HepG2 (cell line): ENCODE data around the gene SHQ1. TPM values are rescaled to one million over a fixed set of nuclear protein-coding genes. Genes with fewer than 3 reads are reported as not detected.

Experiments
- ATAC-seq: fragments of 200-7000 bp; cut with Tn5 transposase; 3 replicates; pipeline ENCODE4 v1.9.1; 2020; ENCODE audit warnings: mild to moderate bottlenecking, moderate library complexity
- BruUV-seq: library from RNA; stranded (reverse); fragments of 400-500 nt; replicated peaks from 2 replicates; lab custom pipeline; 2021; lab: Mats Ljungman, UMichigan
- CTCF ChIA-PET: fragments of 300-600 bp; formaldehyde crosslinking; extraction: SDS; loops from one replicate; lab custom pipeline; 2021; ENCODE audit warnings: low total read pairs, inconsistent platforms, low intra/inter-chr PET ratio; lab: Yijun Ruan, JAX
- POLR2A ChIA-PET: fragments of 350-600 bp; sonication (Branson Sonifier 250); formaldehyde crosslinking; loops from one replicate; lab custom pipeline; 2020; ENCODE audit warnings: antibody characterized with exemption, inconsistent platforms; lab: Yijun Ruan, JAX
- DNase-seq: peaks from one replicate; pipeline ENCODE4 v3.0.0-alpha.2; 2015; ENCODE audit warnings: low spot score
- FAIRE-seq: peaks from 3 replicates; lab custom pipeline; 2011; peaks lifted over from hg19 to GRCh38; lab: Jason Lieb, UNC
- H2AFZ ChIP-seq: one replicate; pipeline ENCODE4 v1.6.1; 2011; ENCODE audit warnings: low read length, inconsistent platforms
- H3K27ac ChIP-seq: fragments of 300-600 bp; 3 replicates; pipeline ENCODE4 v1.8.0; 2011; ENCODE audit warnings: mixed run types, mild to moderate bottlenecking, mixed read lengths, low read length, inconsistent platforms; ENCODE audit not compliant: insufficient read depth; ENCODE audit errors: extremely low read length
- H3K27me3 ChIP-seq, 2 experiments: fragments of 200-600 bp in 1 of 2; 2 replicates in 1 of 2; 3 replicates in 1 of 2; pipeline versions ENCODE4 v1.6.0 to v1.8.0; 2011; ENCODE audit warnings: low read length in 2 of 2, mild to moderate bottlenecking in 2 of 2, moderate library complexity in 2 of 2, inconsistent platforms in 1 of 2; ENCODE audit not compliant: insufficient read depth in 2 of 2, control insufficient read depth in 1 of 2
- H3K36me3 ChIP-seq, 2 experiments: fragments of 200-600 bp in 1 of 2; replicated peaks in 1 of 2; 2 replicates in 1 of 2; 3 replicates in 1 of 2; pipeline versions ENCODE4 v1.5.1 to v1.8.0; 2011; ENCODE audit warnings: low read length in 2 of 2, inconsistent platforms in 1 of 2; ENCODE audit not compliant: insufficient read depth in 2 of 2, control insufficient read depth in 1 of 2
- H3K4me1 ChIP-seq: 2 replicates; pipeline ENCODE4 v1.5.1; 2012; ENCODE audit warnings: low read length, inconsistent platforms; ENCODE audit not compliant: insufficient read depth
- H3K4me2 ChIP-seq: 2 replicates; pipeline ENCODE4 v1.6.0; 2011; ENCODE audit warnings: low read depth, low read length, inconsistent platforms
- H3K4me3 ChIP-seq, 3 experiments: fragments of 200-600 bp in 1 of 3; sonication (generic), shearing (Covaris generic) in 1 of 3; replicated peaks in 1 of 3; 2 replicates each; pipeline ENCODE4 v1.5.1; 2011 to 2016; ENCODE audit warnings: low read length in 3 of 3, inconsistent platforms in 2 of 3, low read depth in 2 of 3, mild to moderate bottlenecking in 2 of 3, control low read depth in 1 of 3, mixed read lengths in 1 of 3; ENCODE audit not compliant: insufficient read depth in 1 of 3
- H3K79me2 ChIP-seq: one replicate; pipeline ENCODE4 v1.6.1; 2011; ENCODE audit warnings: low read length, inconsistent platforms; ENCODE audit not compliant: insufficient read depth
- H3K9ac ChIP-seq: 2 replicates; pipeline ENCODE4 v1.6.0; 2011; ENCODE audit warnings: mild to moderate bottlenecking, low read depth, low read length, inconsistent platforms; ENCODE audit not compliant: insufficient read depth
- H3K9me3 ChIP-seq: 2 replicates; pipeline ENCODE4 v1.5.1; 2012; ENCODE audit warnings: mild to moderate bottlenecking, low read length
- H4K20me1 ChIP-seq: 2 replicates; pipeline ENCODE4 v1.6.0; 2011; ENCODE audit warnings: inconsistent platforms, mild to moderate bottlenecking, low read length, moderate library complexity; ENCODE audit not compliant: insufficient read depth
- AKNA ChIP-seq: sonication (generic); formaldehyde crosslinking; IDR thresholded peaks from 2 replicates; pipeline ENCODE4 v1.4.0; 2020; ENCODE audit warnings: missing genetic modification reagents, borderline replicate concordance
- GMEB2 ChIP-seq: IDR thresholded peaks from 2 replicates; pipeline ENCODE4 v1.6.1; 2016; ENCODE audit warnings: missing biosample characterization, missing genetic modification reagents, low read depth
- MXD3 ChIP-seq: IDR thresholded peaks from 2 replicates; pipeline ENCODE4 v1.6.1; 2016; ENCODE audit warnings: mild to moderate bottlenecking, missing biosample characterization, missing genetic modification reagents
- POGK ChIP-seq: sonication (generic); formaldehyde crosslinking; conservative IDR thresholded peaks from 2 replicates; pipeline ENCODE4 v1.8.0; 2022; ENCODE audit warnings: mild to moderate bottlenecking, moderate library complexity, missing genetic modification reagents
- PRDM15 ChIP-seq: sonication (generic); formaldehyde crosslinking; IDR thresholded peaks from 2 replicates; pipeline ENCODE4 v1.4.0; 2020; ENCODE audit warnings: missing genetic modification reagents
- SP1 ChIP-seq, 2 experiments: fragments of 450-650 bp in 1 of 2; sonication (generic) in 1 of 2; formaldehyde crosslinking in 1 of 2; IDR thresholded peaks; 2 replicates each; pipeline versions ENCODE4 v1.4.0 to v1.6.1; 2016 to 2020; ENCODE audit warnings: missing genetic modification reagents in 1 of 2
- U2AF1 ChIP-seq: fragments of 200-400 bp; formaldehyde crosslinking; optimal IDR thresholded peaks from 2 replicates; pipeline ENCODE3; 2017; ENCODE audit warnings: mild to moderate bottlenecking, low read depth, low read length
- ZSCAN31 ChIP-seq: sonication (generic); formaldehyde crosslinking; IDR thresholded peaks from 2 replicates; pipeline ENCODE4 v1.5.0; 2020; ENCODE audit warnings: low read depth, mild to moderate bottlenecking, missing genetic modification reagents
- WGBS: methylation state at CpG from one replicate; pipeline ENCODE4 v1.1.6; 2017; ENCODE audit warnings: low lambda C conversion rate; 5-methylcytosine and 5-hydroxymethylcytosine counted together
- in situ Hi-C: cut with HindIII; loops from 2 replicates; pipeline ENCODE4 v1.10.0; 2017; ENCODE audit warnings: low pct_unique_long_range_greater_than_20kb; ENCODE audit not compliant: extremely low pct_ligation_motif_present
- intact Hi-C: fragments of 100-400 bp; cut with micrococcal nuclease; formaldehyde crosslinking; loops from one replicate; pipeline ENCODE4 v1.10.0; 2022; ENCODE audit not compliant: unreplicated experiment
- polyA plus RNA-seq, 8 experiments: library from polyadenylated mRNA; depleted of rRNA in 3 of 8; stranded (reverse) in 7 of 8; unstranded in 1 of 8; fragments of >200 nt; fragmentation: Illumina TruSeq in 4 of 8; extraction: Trizol in 4 of 8; gene quantifications; 2 replicates each; pipeline versions ENCODE4 v1.2.1 to v1.2.3, GENCODE V29; 2011 to 2016; ENCODE audit warnings: low read depth in 4 of 8, missing spikeins in 1 of 8, mixed read lengths in 1 of 8; ENCODE audit not compliant: insufficient read depth in 1 of 8
- total RNA-seq, 5 experiments: library from RNA; depleted of rRNA; stranded (reverse); fragments of >200 nt; fragmentation: Illumina TruSeq; extraction: Trizol; gene quantifications; 2 replicates each; pipeline ENCODE4 v1.2.3, GENCODE V29; 2016; ENCODE audit warnings: low read depth in 1 of 5

Gene SHQ1
- total and polyA plus RNA-seq, 2 of the 13 experiments (the other 11 are each of a cell fraction or from before 2014, with no cell fraction given), result 5.5 to 20.3 TPM

- no peak for TF ChIP-seq POGK (CRISPR knock-in tag)
- TF ChIP-seq SP1 (IDR thresholded peaks at IDR 0.05), result no peak
- no peak for TF ChIP-seq SP1 (CRISPR knock-in tag; IDR thresholded peaks at IDR 0.05)
- TF ChIP-seq PRDM15 (CRISPR knock-in tag), result no peak
- TF ChIP-seq MXD3, result no peak
Measured at GRCh38 chr3:72760225-72760624, 88.0 kb downstream of the SHQ1 start (continued).

- H3K4me1 ChIP-seq, result peaks cover 11% of the 10 kb centered on the region
- no peak overlapping the region for H3K4me2 ChIP-seq
- in situ Hi-C loops, result no loop called here
- no peak for DNase-seq
- ChIA-PET CTCF (no interaction called here), POLR2A (no interaction called here)
- H4K20me1 ChIP-seq, result no peaks in the 10 kb centered on the region
- BruUV-seq, result no TSS peak
- H3K4me3 ChIP-seq, result no peak overlapping the region
- intact Hi-C loops, result no loop called here
- 97% methylated on average over 3 of the region's 3 CpGs for WGBS
- H3K36me3 ChIP-seq, result 0 out of 5 replicates have a peak, but pooled peaks cover 0 to 4% of the 10 kb centered on the region in 2 experiments
- FAIRE-seq, result no peak
- H3K27me3 ChIP-seq, result no peaks in the 10 kb centered on the region
- ATAC-seq, result no peak
- no peak overlapping the region for H3K27ac ChIP-seq
- no peak overlapping the region for H2AFZ ChIP-seq
- no peaks in the 10 kb centered on the region for H3K79me2 ChIP-seq
- no peaks in the 10 kb centered on the region for H3K9me3 ChIP-seq
- no peak overlapping the region for H3K9ac ChIP-seq
- TF ChIP-seq AKNA (CRISPR knock-in tag) (no peak), ZSCAN31 (no peak), GMEB2 (no peak), U2AF1 (no peak)
Measured at GRCh38 chr3:72756900-72757299, 91.3 kb downstream of the SHQ1 start.
